HEK293 (cell line): Measurements from ENCODE around the gene IFFO2.

Experiments used
- CTCF ChIA-PET: fragments of 350-600 bp; formaldehyde crosslinking; extraction: SDS; loops from one replicate; lab custom pipeline; 2021; ENCODE audit warnings: antibody characterized with exemption; lab: Yijun Ruan, JAX
- POLR2A ChIA-PET: fragments of 300-600 bp; formaldehyde crosslinking; extraction: SDS; loops from one replicate; lab custom pipeline; 2020; ENCODE audit warnings: antibody characterized with exemption, inconsistent platforms; lab: Yijun Ruan, JAX
- H3K27ac ChIP-seq: fragments of 200-500 bp; sonication (Bioruptor generic); 2 replicates; pipeline ENCODE4 v1.5.1; 2014; ENCODE audit warnings: low read depth, low read length, control low read depth, inconsistent platforms; ENCODE audit errors: extremely low read depth
- H3K36me3 ChIP-seq, 2 experiments: fragments of 200-500 bp in 1 of 2; sonication (Bioruptor generic) in 1 of 2; 1 replicate in 1 of 2; 2 replicates in 1 of 2; pipeline ENCODE4 v1.5.1; 2014 to 2017; ENCODE audit warnings: inconsistent platforms in 2 of 2, low read length in 2 of 2; ENCODE audit not compliant: control insufficient read depth in 2 of 2, insufficient read depth in 1 of 2
- H3K4me1 ChIP-seq: fragments of 200-500 bp; sonication (Bioruptor generic); 2 replicates; pipeline ENCODE4 v1.5.1; 2014; ENCODE audit warnings: mild to moderate bottlenecking, low read length, inconsistent platforms; ENCODE audit not compliant: control insufficient read depth, insufficient read depth
- H3K4me3 ChIP-seq: 2 replicates; pipeline ENCODE4 v1.5.1; 2011; ENCODE audit warnings: low read depth, mild to moderate bottlenecking, control low read depth, low read length, moderate library complexity
- H3K9me3 ChIP-seq: fragments of 200-500 bp; sonication (Bioruptor generic); 2 replicates; pipeline ENCODE4 v1.5.1; 2014; ENCODE audit warnings: low read depth, low read length, inconsistent platforms; ENCODE audit not compliant: control insufficient read depth, insufficient read depth
- CTCF ChIP-seq: fragments of 450-650 bp; formaldehyde crosslinking; IDR thresholded peaks from 2 replicates; pipeline ENCODE4 v1.5.1; 2016; ENCODE audit warnings: missing biosample characterization, missing genetic modification characterization
- OSR2 ChIP-seq: fragments of 450-650 bp; formaldehyde crosslinking; IDR thresholded peaks from 2 replicates; pipeline ENCODE4 v1.5.1; 2016; ENCODE audit warnings: missing biosample characterization, missing genetic modification characterization
- PRDM10 ChIP-seq: fragments of 450-650 bp; formaldehyde crosslinking; IDR thresholded peaks from 2 replicates; pipeline ENCODE4 v1.5.1; 2016; ENCODE audit warnings: missing biosample characterization, missing genetic modification characterization
- RBAK ChIP-seq: fragments of 450-650 bp; formaldehyde crosslinking; IDR thresholded peaks from 2 replicates; pipeline ENCODE4 v1.5.1; 2016; ENCODE audit warnings: missing biosample characterization, missing genetic modification characterization
- SP7 ChIP-seq: fragments of 450-650 bp; formaldehyde crosslinking; IDR thresholded peaks from 2 replicates; pipeline ENCODE4 v1.5.1; 2016; ENCODE audit warnings: missing biosample characterization, missing genetic modification characterization
- TSHZ1 ChIP-seq: fragments of 450-650 bp; formaldehyde crosslinking; IDR thresholded peaks from 2 replicates; pipeline ENCODE4 v1.5.1; 2016; ENCODE audit warnings: missing biosample characterization, missing genetic modification characterization, borderline replicate concordance
- ZBTB11 ChIP-seq: fragments of 450-650 bp; formaldehyde crosslinking; conservative IDR thresholded peaks from 2 replicates; pipeline ENCODE4 v1.5.1; 2016; ENCODE audit warnings: low read depth, missing biosample characterization, missing genetic modification characterization
- ZBTB26 ChIP-seq: fragments of 450-650 bp; formaldehyde crosslinking; optimal IDR thresholded peaks from 2 replicates; pipeline ENCODE3; 2016; ENCODE audit warnings: missing biosample characterization, mild to moderate bottlenecking, missing genetic modification characterization
- ZBTB44 ChIP-seq: fragments of 450-650 bp; IDR thresholded peaks from 2 replicates; pipeline ENCODE4 v1.5.1; 2018; ENCODE audit warnings: missing biosample characterization, mild to moderate bottlenecking, missing genetic modification characterization
- ZEB2 ChIP-seq: fragments of 450-650 bp; formaldehyde crosslinking; IDR thresholded peaks from 2 replicates; pipeline ENCODE4 v1.5.1; 2016; ENCODE audit warnings: missing biosample characterization, missing genetic modification characterization
- ZFP37 ChIP-seq: fragments of 450-650 bp; formaldehyde crosslinking; IDR thresholded peaks from 2 replicates; pipeline ENCODE4 v1.5.1; 2016; ENCODE audit warnings: missing biosample characterization, missing genetic modification characterization
- ZNF132 ChIP-seq: fragments of 450-650 bp; formaldehyde crosslinking; IDR thresholded peaks from 2 replicates; pipeline ENCODE4 v1.5.1; 2017; ENCODE audit warnings: missing biosample characterization, missing genetic modification characterization, borderline replicate concordance
- ZNF202 ChIP-seq: fragments of 450-650 bp; formaldehyde crosslinking; IDR thresholded peaks from 2 replicates; pipeline ENCODE4 v1.5.1; 2016; ENCODE audit warnings: missing biosample characterization, missing genetic modification characterization, borderline replicate concordance
- ZNF626 ChIP-seq: fragments of 450-650 bp; sonication (Bioruptor Pico); formaldehyde crosslinking; IDR thresholded peaks from 2 replicates; pipeline ENCODE4 v1.5.1; 2018; ENCODE audit warnings: missing biosample characterization, missing genetic modification characterization, inconsistent platforms
- ZSCAN16 ChIP-seq: fragments of 450-650 bp; formaldehyde crosslinking; IDR thresholded peaks from 2 replicates; pipeline ENCODE4 v1.5.1; 2016; ENCODE audit warnings: missing biosample characterization, missing genetic modification characterization

The IFFO2 gene

GRCh38 chr1:18951416-18951815 lies 5.1 kb downstream of the IFFO2 start:
- no peak overlapping the region for H3K27ac ChIP-seq
- no peaks in the 10 kb centered on the region for H3K9me3 ChIP-seq
- peaks cover 0 to 5% of the 10 kb centered on the region in 2 experiments; a peak in 1 of 3 replicates for H3K36me3 ChIP-seq
- ChIA-PET POLR2A (no interaction called here), CTCF (interaction anchor here (0.7 to 3.2 kb wide), 4 partner anchors 15 to 1532 kb away, joined by 3 to 25 read pairs (median 4); no protein-coding TSS in a partner anchor)
- no peak overlapping the region for H3K4me3 ChIP-seq
- TF ChIP-seq ZBTB44 (tag by site-specific recombination) = no peak
- TF ChIP-seq SP7 (tag by site-specific recombination) = no peak
- TF ChIP-seq RBAK (tag by site-specific recombination) = no peak
- TF ChIP-seq TSHZ1 (tag by site-specific recombination) = no peak
- TF ChIP-seq ZEB2 (tag by site-specific recombination) = no peak
- no peak for TF ChIP-seq ZNF132 (tag by site-specific recombination)
- no peak for TF ChIP-seq OSR2
- TF ChIP-seq CTCF (tag by site-specific recombination) = no peak
- TF ChIP-seq ZBTB11 (tag by site-specific recombination) = no peak
- TF ChIP-seq PRDM10 (tag by site-specific recombination) = no peak
- no peak for TF ChIP-seq ZBTB26 (tag by site-specific recombination)
- no peak for TF ChIP-seq ZNF202 (tag by site-specific recombination)
- no peak for TF ChIP-seq ZNF626 (tag by site-specific recombination)
- no peak for TF ChIP-seq ZFP37
- no peak for TF ChIP-seq ZSCAN16 (tag by site-specific recombination)
- peaks cover 3% of the 10 kb centered on the region; the same call in 1 of the 2 replicates for H3K4me1 ChIP-seq
